Fibroblast of peridontal ligament (primary cell): ENCODE results near the gene CCNG2.

Experiments
- DNase-seq: peaks from one replicate; pipeline ENCODE4 v3.0.0-alpha.2; 2010; ENCODE audit errors: extremely low read depth

Gene CCNG2

DNA sequence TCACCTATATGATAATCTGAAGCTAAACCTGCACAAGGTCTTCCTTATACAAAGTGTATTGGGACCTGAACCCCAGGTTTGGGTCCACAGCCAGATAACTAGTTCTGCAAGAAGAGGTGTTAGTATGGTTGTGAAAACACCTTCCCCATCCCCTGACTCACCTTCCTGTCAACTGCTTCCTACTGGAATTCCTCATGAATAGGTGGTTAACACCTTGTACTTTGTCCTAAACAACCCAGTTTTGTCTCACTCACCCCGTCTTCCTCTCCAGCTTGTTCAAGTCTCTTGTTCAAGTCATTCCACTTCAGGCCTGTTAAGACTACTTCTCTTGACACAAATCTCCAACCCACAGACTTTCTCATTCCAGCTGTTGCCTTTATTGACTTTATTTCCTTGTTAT lies 45.5 kb downstream of the CCNG2 start:
- DNase-seq, result no peak

DNA sequence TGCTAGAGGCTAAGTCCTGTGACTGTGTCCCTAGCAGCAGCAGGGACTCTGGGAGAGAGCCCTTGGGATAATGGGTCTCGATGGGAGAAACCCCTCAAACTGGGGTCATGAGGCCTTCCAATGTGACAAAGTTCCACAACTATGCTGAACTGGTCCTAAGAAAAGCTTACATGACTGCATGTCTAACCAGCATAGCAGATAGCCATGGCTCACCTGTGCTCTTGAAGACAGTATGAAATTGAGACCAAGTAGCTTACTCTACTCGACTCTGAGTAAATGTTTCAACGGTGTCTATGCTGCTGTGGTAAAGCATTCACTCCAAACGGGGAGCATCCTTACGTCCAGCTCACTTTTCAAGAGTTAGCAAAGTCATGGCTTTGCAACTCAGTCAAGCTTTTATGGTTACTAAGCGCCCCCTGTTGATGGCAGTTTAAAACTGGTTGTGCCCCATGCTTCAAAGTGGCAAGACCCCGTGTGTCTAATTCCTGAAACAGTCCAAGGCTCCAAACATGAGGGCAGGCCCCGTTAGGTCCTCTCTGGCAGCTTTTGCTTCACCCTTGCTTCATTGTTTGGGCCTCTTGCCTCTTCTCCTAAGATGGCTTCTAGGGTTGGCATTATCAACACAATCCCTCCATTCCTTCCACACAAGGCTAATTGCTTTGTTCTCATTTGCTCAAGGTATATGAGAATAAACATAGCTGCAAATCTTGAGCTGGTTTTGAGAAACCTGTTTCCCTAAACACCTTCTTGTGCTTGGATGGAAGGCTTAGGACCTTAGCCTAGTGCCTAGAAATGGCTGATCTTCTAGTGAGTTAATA lies 46.6 kb downstream of the CCNG2 start:
- peak; percentile 90 for DNase-seq

DNA sequence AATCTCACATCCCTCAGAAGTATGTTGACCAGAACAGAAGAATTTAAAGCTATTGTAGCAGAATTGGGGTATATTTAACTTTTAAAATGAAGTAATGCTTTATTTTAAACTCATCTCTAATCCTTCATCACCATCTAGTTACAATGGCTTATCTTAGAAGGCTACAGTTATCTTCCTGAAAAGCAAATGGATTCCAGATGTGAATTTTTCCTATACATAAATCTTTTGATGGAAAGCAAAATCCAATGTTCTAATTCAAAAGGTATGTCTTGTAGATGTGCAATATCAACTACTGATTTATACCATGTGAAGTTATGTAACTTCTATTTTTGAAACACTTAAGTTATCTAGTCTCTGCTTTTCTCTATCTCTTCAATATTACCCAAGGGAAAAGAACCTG lies 47.6 kb downstream of the CCNG2 start:
- DNase-seq, result peak; percentile 5

DNA sequence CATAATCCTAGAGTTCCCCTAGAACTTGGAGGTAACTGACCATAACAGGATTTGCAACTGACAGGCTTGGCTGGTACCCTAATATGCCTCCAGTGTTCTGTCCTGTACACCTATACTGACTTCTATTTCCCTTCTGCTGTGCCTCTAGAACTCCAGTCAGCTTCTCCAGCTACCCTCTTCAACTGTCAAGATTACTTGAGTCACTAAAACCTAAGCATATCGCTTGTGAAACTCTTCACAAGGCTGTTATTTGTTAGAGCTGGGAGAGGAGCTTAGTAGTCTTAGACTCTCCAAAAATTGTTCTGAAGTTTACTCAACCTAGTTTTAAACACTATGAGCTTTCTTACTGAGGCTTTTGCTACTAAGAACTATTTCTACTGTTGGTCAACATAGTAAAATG lies 52.0 kb downstream of the CCNG2 start:
- DNase-seq, result no peak

DNA sequence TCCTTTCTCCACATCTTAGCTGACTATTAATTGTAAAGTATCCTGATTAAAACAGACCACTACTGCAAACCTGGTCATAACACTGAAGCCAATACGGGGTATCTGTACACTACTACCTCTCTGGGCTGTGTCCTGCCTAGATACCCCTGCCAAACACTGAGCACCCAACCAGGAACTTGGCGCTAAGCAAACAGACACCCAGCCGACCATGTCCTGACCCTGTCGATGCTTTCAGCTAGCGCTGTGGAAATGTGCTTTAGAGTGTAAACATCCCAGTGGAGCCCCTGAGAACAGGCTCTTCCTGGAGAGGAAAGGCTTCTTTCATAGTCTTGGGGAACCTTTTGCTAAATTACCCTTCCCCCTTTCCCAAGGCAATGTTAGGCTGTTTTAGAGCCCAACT lies 52.9 kb downstream of the CCNG2 start:
- no peak for DNase-seq

DNA sequence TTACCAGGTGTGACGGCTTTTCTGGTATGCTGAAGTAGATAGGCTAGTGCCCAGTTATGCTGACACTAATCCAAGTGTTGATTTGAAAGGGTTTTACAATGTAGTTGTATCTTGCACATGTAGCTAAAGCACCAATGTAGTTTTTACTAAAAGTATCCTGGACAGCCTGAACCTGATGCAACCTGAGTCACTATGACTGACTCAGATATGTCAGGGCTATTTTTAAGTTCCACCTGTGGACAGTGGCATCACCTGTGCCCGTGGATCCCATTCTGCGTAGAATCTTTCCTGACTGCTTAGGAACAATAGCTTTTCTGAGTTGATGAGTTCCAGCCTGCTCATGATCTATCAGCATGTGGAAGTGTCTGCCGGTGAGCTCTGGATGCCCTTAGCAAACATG lies 58.1 kb downstream of the CCNG2 start:
- no peak for DNase-seq

DNA sequence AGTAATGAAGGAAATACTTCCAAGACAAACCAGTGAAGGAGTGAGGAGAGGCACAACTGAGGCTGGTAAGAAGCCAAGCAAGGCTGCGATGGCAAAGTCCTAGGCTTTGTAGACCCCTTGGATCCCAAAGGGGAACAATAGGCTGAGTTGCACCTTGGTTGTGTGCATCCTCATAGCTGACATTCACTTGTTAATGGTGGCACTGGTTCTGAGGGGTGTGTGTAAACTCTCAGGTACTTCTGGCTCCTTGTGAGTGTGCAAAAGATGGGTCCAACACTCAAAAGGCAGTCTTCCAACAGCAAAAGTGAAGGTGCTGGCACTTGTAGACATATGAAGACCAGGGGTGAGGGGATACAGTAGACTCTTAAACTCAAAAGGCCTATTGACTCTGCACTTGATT lies 60.5 kb downstream of the CCNG2 start:
- no peak for DNase-seq

DNA sequence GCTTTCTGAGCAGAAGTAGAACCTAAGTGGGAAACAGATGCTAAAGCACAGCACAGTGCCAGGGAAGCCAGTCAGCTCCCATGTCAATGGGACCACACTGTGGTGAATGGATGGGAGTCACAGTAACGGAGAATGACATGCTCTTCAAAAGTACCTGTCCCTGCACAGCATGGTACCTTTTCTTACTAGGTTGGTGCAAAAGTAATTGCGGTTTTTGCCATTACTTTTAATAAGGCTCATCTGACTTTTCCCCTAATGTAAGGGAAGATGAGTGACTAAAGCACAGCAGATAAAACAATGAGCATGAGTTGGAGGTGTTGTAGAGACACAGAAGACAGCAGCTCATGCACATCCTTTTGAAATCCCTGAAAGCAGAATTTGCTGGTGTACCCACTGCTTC lies 62.3 kb downstream of the CCNG2 start:
- DNase-seq, result no peak
